Naive B cell (primary cell): Measurements from ENCODE around the gene VAMP7. TPM values are rescaled to one million over a fixed set of nuclear protein-coding genes. Genes with fewer than 3 reads are reported as not detected.
"Not testable (repeated sequence)": the region's sequence is repeated elsewhere in the genome, so short reads cannot be mapped to it uniquely, and the experiment has no call there.

Experiments
- ATAC-seq, 2 donors: fragments of 150-1000 bp; cut with Tn5 transposase; 2 replicates each; pipeline ENCODE4 v1.10.0; 2021; ENCODE audit warnings: low read depth in 2 of 2, mild to moderate bottlenecking in 2 of 2, moderate library complexity in 2 of 2
- DNase-seq: peaks from one replicate; pipeline ENCODE4 v3.0.0; 2022
- H3K27ac Mint-ChIP-seq, 6 donors: one replicate each; pipeline ENCODE4 v1.8.0; 2020 to 2022; ENCODE audit warnings: mild to moderate bottlenecking in 6 of 6, mixed read lengths in 6 of 6, moderate library complexity in 5 of 6, inconsistent platforms in 2 of 6
- H3K27me3 Mint-ChIP-seq, 3 donors: one replicate each; pipeline ENCODE4 v1.8.0; 2021 to 2022; ENCODE audit warnings: mixed read lengths in 3 of 3, mild to moderate bottlenecking in 1 of 3
- H3K36me3 Mint-ChIP-seq, 2 donors: one replicate each; pipeline ENCODE4 v1.8.0; 2020 to 2022; ENCODE audit warnings: mixed read lengths in 2 of 2, inconsistent platforms in 1 of 2, mild to moderate bottlenecking in 1 of 2
- H3K4me1 Mint-ChIP-seq, 3 donors: one replicate each; pipeline ENCODE4 v1.8.0; 2020 to 2022; ENCODE audit warnings: mixed read lengths in 3 of 3, inconsistent platforms in 1 of 3, mild to moderate bottlenecking in 1 of 3, moderate library complexity in 1 of 3
- H3K4me3 Mint-ChIP-seq, 8 donors: one replicate each; pipeline ENCODE4 v1.8.0; 2020 to 2022; ENCODE audit warnings: mild to moderate bottlenecking in 8 of 8, mixed read lengths in 8 of 8, moderate library complexity in 8 of 8, inconsistent platforms in 2 of 8
- H3K9me3 Mint-ChIP-seq, 7 donors: one replicate each; pipeline ENCODE4 v1.8.0; 2020 to 2022; ENCODE audit warnings: mixed read lengths in 7 of 7, mild to moderate bottlenecking in 5 of 7, inconsistent platforms in 2 of 7, moderate library complexity in 1 of 7
- polyA plus RNA-seq, 6 donors: library from polyadenylated mRNA; unstranded; fragments of 300-500 nt; fragmentation: Illumina TruSeq; gene quantifications; one replicate each; pipeline ENCODE4 v1.2.3, GENCODE V29; 2021; ENCODE audit warnings: low read depth in 6 of 6

VAMP7 gene
- polyA plus RNA-seq, 6 donors from 2014 or later = 54.8 to 76.0 (median 64.7) TPM

DNA sequence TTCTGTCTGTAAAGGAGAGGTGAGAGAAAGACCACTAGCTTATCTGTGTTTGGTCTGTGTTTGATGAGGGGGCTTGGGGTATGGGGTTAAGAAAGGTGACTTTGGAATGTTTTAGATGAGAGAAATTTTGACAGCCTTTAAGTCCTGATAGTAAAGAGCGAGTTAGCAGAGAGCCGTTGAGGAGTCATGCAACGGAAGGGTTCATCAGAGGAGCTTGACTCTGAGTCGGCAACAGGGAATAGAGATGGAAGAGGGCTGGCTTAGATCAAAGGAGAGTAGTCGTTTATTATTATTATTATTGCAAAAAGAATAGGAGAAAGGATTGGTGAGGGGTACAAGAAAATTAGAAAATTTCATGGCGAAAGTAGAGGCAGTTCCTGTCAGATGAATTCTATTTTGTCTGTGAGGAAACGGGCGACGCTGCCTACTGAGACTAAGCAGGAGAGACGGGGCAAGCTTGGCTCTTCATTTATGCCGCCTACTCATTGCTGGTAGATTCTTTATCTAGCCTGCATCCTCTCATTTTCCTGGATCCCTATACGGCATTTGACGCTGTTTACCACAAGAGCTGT, 473 bp upstream of the VAMP7 start:
- Mint-ChIP-seq H3K27me3 (no peaks in the 10 kb centered on the region), H3K4me3 (peak overlapping the region; percentile 93 to 98 (median 96)), H3K4me1 (peaks cover 14 to 34% (median 28%) of the 10 kb centered on the region in 3 donors), H3K27ac (peak overlapping the region; percentile 46 to 98 (median 90)), H3K36me3 (no peaks in the 10 kb centered on the region), H3K9me3 (peaks cover 0 to 3% (median 0%) of the 10 kb centered on the region in 7 donors)
- no peak for ATAC-seq
- DNase-seq = no peak

DNA sequence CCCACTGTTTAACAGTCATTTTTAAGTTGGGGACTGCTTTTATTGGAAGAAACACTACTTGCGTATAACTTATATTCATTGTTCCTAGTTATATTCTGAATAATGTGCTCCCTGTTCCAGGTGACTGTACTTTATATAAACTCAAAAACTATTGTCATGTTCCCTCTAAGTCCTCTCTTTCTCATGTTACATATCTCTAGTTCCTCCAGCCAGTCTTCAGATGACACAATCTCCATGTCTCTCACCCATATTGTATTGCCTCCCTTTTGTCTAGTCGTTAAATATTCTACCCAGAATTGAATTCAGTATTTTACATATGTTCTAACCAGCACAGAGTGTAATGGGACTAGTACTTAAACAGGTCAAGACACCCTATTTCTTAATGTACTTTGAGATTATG, 5.3 kb downstream of the VAMP7 start:
- no peaks in the 10 kb centered on the region for H3K27me3 Mint-ChIP-seq
- peaks cover 11 to 38% (median 31%) of the 10 kb centered on the region in 3 donors for H3K4me1 Mint-ChIP-seq
- ATAC-seq = no peak
- DNase-seq = no peak
- peaks cover 5 to 8% of the 10 kb centered on the region in 2 donors for H3K36me3 Mint-ChIP-seq
- peak overlapping the region in 1 of 8 donors; percentile 63 for H3K4me3 Mint-ChIP-seq
- no peak overlapping the region for H3K27ac Mint-ChIP-seq
- peaks cover 0 to 2% (median 0%) of the 10 kb centered on the region in 7 donors for H3K9me3 Mint-ChIP-seq

DNA sequence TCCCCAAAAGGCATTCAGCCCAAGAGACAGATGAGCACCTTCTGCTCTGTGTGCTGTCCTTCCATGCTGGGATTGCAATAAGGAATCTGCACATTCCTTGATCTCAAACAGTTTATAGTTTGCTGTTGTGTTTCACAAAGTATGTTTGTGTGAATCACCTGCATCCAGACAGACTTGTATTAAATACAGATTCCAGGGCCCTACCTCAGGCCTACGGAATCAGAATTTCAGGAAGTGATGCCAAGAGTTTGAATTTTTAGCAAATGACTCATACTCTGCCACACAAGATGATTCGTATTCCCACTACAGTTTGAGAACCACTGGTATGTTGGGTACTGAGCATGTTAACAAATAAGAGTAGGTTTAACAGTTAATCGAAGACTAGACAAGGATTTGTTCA, 7.0 kb downstream of the VAMP7 start:
- Mint-ChIP-seq H3K36me3 (peaks cover 5 to 12% of the 10 kb centered on the region in 2 donors), H3K4me3 (no peak overlapping the region), H3K4me1 (peaks cover 11 to 28% (median 26%) of the 10 kb centered on the region in 3 donors), H3K27me3 (no peaks in the 10 kb centered on the region), H3K9me3 (peaks cover 0 to 4% (median 0%) of the 10 kb centered on the region in 7 donors), H3K27ac (no peak overlapping the region)
- no peak for DNase-seq
- ATAC-seq = no peak

DNA sequence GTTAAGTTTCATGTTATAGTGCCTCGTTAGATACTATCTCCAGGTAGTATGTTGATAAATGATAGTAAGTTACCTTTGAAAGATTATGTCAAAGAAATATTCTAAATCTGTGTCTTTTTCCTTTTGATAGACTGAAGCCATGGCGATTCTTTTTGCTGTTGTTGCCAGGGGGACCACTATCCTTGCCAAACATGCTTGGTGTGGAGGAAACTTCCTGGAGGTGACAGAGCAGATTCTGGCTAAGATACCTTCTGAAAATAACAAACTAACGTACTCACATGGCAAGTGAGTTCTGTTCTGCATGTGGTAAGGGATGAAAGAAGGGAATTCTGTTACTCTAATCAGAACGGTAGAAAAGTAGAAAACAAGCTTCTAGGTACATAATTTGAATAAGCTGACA, 8.2 kb downstream of the VAMP7 start:
- Mint-ChIP-seq H3K4me3 (no peak overlapping the region), H3K4me1 (peaks cover 11 to 25% (median 23%) of the 10 kb centered on the region in 3 donors), H3K27me3 (no peaks in the 10 kb centered on the region), H3K36me3 (peaks cover 5 to 23% of the 10 kb centered on the region in 2 donors), H3K27ac (no peak overlapping the region), H3K9me3 (peaks cover 0 to 7% (median 1%) of the 10 kb centered on the region in 7 donors)
- DNase-seq (no peak), ATAC-seq (no peak)

DNA sequence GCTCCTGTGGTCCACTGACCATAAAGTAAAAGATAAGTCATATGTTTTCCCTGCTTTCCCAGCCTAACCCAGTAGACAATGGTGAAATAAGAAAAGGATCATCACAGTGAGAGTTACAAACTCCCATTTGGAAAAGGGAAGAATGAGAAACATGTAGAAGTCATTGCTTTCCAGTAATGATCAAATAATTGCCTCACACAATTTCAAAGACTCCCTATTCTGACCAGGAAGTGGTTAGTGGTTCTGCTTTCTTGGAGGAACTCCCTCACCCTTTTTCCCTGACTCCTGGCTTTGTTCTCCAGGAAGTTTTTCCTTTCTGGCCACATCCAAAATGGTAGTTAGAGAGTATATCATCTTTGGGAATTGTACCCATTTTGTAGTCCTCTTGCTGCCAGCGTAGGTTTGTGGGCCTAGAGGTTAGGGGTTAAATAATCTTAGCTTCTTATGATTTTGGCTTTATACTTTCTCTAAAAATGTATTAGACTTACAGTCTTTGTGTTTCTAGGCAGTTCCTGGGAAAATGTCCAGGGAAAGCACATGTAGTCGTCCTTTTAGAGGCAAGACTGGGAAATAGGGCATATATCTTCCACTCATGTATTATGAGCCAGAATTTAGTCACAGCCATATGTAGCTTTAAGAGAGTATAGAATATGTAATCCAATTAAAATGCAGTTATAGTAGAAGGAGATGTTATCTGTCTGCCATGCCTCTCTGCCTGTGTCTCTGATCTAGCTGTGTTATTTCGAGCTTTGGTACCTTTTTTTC, 10.5 kb downstream of the VAMP7 start:
- Mint-ChIP-seq H3K9me3 (peaks cover 0 to 7% (median 1%) of the 10 kb centered on the region in 7 donors), H3K4me1 (peaks cover 11 to 19% (median 17%) of the 10 kb centered on the region in 3 donors)

DNA sequence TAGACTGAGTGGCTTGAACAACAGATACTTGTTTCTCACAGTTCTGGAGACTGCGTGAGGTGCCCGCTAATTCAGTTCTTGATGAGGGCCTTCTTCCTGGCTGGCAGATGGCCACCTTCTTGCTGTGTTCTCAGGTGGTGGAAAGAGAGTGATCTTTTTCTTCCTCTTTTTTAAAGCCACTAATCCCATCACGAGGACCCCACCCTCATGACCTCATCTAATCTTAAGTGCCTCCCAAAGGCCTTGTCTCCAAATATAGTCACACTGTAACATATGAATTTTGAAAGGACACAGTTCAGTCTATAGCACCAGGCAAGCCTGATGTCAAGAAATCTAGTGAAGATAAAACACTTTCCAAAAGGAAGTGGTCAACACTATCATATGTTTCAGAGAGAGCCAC, 12.4 kb downstream of the VAMP7 start:
- peaks cover 5 to 25% of the 10 kb centered on the region in 2 donors for H3K36me3 Mint-ChIP-seq

More for the DNA sequence above, 10.5 kb downstream of the VAMP7 start:
- ATAC-seq = no peak
- DNase-seq = no peak
- Mint-ChIP-seq H3K27me3 (no peaks in the 10 kb centered on the region), H3K27ac (no peak overlapping the region), H3K4me3 (no peak overlapping the region), H3K36me3 (peaks cover 5 to 25% of the 10 kb centered on the region in 2 donors)

DNA sequence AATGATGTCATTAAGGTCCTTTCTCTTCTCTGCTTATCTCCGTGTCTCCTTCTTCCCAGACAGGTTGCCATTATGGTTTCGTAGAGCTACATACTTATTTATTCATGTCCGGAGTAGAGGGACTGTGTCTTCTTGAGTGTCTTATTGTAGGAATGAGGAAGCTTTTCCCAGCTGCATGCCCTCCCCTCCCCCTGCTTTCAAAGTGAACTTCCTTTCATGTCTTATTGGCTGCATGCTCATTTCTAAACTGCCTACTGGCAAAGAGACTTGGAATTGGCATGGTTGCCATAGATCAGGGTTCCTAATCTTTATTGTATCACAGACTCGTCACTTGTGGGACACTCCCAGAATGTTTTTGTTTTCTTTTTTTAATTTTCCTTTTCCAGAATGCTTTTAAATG, 15.4 kb downstream of the VAMP7 start:
- ATAC-seq (no peak), DNase-seq (no peak)
- Mint-ChIP-seq H3K9me3 (peaks cover 0 to 7% (median 2%) of the 10 kb centered on the region in 7 donors), H3K36me3 (peaks cover 0 to 23% of the 10 kb centered on the region in 2 donors), H3K27me3 (no peaks in the 10 kb centered on the region), H3K4me3 (no peak overlapping the region), H3K4me1 (peaks cover 0 to 8% (median 2%) of the 10 kb centered on the region in 3 donors), H3K27ac (no peak overlapping the region)

More for the DNA sequence above, 12.4 kb downstream of the VAMP7 start:
- H3K9me3 Mint-ChIP-seq = peaks cover 0 to 7% (median 1%) of the 10 kb centered on the region in 7 donors
- no peak overlapping the region for H3K4me3 Mint-ChIP-seq
- H3K27ac Mint-ChIP-seq = no peak overlapping the region
- H3K27me3 Mint-ChIP-seq = no peaks in the 10 kb centered on the region
- DNase-seq = no peak
- H3K4me1 Mint-ChIP-seq = peaks cover 0 to 12% (median 5%) of the 10 kb centered on the region in 3 donors
- ATAC-seq = no peak

DNA sequence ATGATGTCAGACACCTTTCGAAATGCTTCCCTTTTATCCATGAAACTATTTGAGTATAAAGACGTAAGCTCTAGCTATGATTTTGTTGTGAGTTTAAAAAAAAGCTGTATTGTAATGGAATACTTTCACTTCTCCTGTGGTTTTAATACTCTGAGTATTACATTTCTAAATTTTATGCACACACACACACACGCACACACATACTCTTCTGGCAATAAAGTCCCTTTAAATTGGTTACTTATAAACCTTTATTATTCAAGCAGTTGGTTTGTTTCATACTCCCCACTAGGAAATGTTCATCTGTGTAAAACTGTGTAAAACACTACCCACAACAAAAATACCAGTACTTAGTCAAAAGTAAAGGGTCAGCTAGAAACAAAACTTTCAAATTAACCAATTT, 18.2 kb downstream of the VAMP7 start:
- peaks cover 0 to 2% (median 0%) of the 10 kb centered on the region in 7 donors for H3K9me3 Mint-ChIP-seq
- H3K27ac Mint-ChIP-seq = peak overlapping the region in 1 of 6 donors; percentile 22
- DNase-seq (no peak), ATAC-seq (no peak)
- peaks cover 0 to 4% (median 0%) of the 10 kb centered on the region in 3 donors for H3K4me1 Mint-ChIP-seq
- H3K4me3 Mint-ChIP-seq = no peak overlapping the region
- H3K36me3 Mint-ChIP-seq = peaks cover 0 to 7% of the 10 kb centered on the region in 2 donors
- no peaks in the 10 kb centered on the region for H3K27me3 Mint-ChIP-seq

DNA sequence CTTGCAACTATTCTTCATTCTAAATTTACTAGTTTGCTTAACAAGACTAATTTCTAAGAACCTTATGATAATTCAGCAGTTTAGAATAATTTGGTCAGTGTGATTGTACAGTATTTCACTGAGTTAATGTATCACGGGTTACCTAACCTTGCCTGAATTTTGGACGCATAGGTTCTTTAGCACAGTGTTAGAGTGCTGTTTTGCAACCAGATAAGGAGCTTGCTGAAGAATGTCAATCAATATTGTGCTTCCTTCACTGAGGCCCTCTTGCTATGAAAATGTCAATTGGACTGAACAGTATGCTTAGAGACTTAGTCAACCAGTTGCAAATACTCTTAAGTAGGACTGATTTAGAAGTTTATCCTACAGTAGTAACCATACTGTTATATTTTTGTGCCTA, 19.6 kb downstream of the VAMP7 start:
- DNase-seq = no peak
- no peak overlapping the region for H3K27ac Mint-ChIP-seq
- H3K4me1 Mint-ChIP-seq = no peaks in the 10 kb centered on the region
- H3K27me3 Mint-ChIP-seq = no peaks in the 10 kb centered on the region
- no peak for ATAC-seq
- H3K9me3 Mint-ChIP-seq = peaks cover 0 to 2% (median 0%) of the 10 kb centered on the region in 7 donors
- no peak overlapping the region for H3K4me3 Mint-ChIP-seq
- peaks cover 0 to 6% of the 10 kb centered on the region in 2 donors for H3K36me3 Mint-ChIP-seq

DNA sequence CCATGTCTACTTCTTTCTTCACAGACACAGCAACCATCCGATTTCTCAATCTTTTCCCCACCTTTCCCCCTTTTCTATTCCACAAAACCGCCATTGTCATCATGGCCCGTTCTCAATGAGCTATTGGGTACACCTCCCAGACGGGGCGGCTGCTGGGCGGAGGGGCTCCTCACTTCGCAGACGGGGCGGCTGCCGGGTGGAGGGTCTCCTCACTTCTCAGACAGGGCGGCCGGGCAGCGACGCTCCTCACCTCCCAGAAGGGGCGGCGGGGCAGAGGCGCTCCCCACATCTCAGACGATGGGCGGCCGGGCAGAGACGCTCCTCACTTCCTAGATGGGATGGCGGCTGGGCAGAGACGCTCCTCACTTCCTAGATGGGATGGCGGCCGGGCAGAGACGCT, 26.5 kb downstream of the VAMP7 start:
- H3K4me1 Mint-ChIP-seq, H3K27ac Mint-ChIP-seq, DNase-seq, H3K4me3 Mint-ChIP-seq, H3K27me3 Mint-ChIP-seq, ATAC-seq: not testable (repeated sequence)
- H3K36me3 Mint-ChIP-seq = peaks cover 0 to 30% of the 10 kb centered on the region in 2 donors
- H3K9me3 Mint-ChIP-seq = peaks cover 4 to 21% (median 14%) of the 10 kb centered on the region in 7 donors

DNA sequence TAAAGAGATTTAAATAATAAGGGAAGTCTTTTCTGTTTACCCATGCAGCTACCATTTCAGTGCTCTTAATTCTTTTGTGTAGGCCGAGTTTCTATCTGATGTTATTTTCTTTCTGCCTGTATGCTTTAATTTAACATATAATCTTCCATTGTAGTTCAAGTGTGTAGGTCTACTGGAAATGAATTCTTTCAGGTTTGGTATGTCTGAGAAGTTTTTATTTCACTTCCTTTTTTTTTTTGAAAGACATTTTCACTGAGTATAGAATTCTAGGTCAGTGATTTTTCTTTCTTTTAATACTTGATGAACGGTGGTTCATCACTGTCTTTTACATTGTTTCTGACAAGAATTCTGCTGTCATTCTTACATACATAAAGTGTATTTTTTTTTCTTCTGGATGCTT, 42.1 kb downstream of the VAMP7 start:
- Mint-ChIP-seq H3K9me3 (peaks cover 0 to 5% (median 2%) of the 10 kb centered on the region in 7 donors), H3K4me3 (peak overlapping the region in 1 of 8 donors; percentile 23), H3K27ac (peak overlapping the region in 1 of 6 donors; percentile 88), H3K27me3 (no peaks in the 10 kb centered on the region), H3K36me3 (peaks cover 10 to 20% of the 10 kb centered on the region in 2 donors), H3K4me1 (peaks cover 4 to 8% (median 6%) of the 10 kb centered on the region in 3 donors)
- DNase-seq (no peak), ATAC-seq (peak; percentile 45 to 51)

DNA sequence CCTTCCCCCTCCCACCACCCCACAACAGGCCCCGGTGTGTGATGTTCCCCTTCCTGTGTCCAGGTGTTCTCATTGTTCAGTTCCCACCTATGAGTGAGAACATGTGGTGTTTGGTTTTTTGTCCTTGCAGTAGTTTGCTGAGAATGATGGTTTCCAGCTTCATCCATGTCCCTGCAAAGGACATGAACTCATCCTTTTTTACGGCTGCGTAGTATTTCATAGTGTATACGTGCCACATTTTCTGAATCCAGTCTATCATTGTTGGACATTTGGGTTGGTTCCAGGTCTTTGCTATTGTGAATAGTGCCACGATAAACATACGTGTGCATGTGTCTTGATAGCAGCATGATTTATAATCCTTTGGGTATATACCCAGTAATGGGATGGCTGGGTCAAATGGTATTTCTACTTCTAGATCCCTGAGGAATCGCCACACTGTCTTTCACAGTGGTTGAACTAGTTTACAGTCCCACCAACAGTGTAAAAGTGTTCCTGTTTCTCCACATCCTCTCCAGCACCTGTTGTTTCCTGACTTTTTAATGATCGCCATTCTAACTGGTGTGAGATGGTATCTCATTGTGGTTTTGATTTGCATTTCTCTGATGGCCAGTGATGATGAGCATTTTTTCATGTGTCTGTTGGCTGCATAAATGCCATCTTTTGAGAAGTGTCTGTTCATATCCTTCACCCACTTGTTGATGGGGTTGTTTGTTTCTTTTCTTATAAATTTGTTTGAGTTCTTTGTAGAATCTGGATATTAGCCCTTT, 49.9 kb downstream of the VAMP7 start:
- Mint-ChIP-seq H3K9me3 (peaks cover 4 to 38% (median 23%) of the 10 kb centered on the region in 7 donors), H3K36me3 (peaks cover 22 to 38% of the 10 kb centered on the region in 2 donors)
- DNase-seq, H3K27me3 Mint-ChIP-seq, ATAC-seq, H3K4me1 Mint-ChIP-seq, H3K4me3 Mint-ChIP-seq, H3K27ac Mint-ChIP-seq: not testable (repeated sequence)

DNA sequence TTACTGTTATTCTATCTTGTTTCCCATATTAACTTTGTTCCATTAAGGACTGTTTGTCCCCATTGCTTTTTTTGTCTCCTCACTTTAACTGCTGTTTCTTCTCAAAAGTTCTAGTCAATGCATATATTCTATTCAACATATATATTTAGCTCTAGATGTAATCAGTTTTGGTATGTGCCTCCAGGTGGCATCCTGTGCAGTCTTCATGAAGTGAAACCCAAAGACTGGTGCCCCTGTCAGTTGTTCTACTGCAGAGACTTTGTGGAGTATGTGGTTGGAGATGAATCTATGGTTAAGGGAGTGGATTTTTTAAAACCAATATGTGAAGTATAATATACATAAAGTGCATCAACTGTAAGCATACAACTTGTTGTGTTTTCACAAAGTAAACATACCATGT, 57.0 kb downstream of the VAMP7 start:
- DNase-seq = no peak
- Mint-ChIP-seq H3K9me3 (peaks cover 0 to 8% (median 3%) of the 10 kb centered on the region in 7 donors), H3K36me3 (peaks cover 7 to 8% of the 10 kb centered on the region in 2 donors), H3K27ac (no peak overlapping the region), H3K4me1 (peaks cover 0 to 5% (median 3%) of the 10 kb centered on the region in 3 donors), H3K4me3 (no peak overlapping the region), H3K27me3 (no peaks in the 10 kb centered on the region)
- ATAC-seq = no peak
